Adrenal gland (tissue), 5 donors: ENCODE results near the gene ARHGAP31.

Experiments
- CTCF ChIP-seq, 6 experiments: fragments of 450-650 bp in 4 of 6; fragments of 200-600 bp in 2 of 6; sonication (generic) in 1 of 6; IDR thresholded peaks; 1 replicate in 5 of 6; 2 replicates in 1 of 6; pipeline versions ENCODE4 v1.5.1 to v1.8.0; 2016 to 2021; ENCODE audit warnings: antibody characterized with exemption in 6 of 6, mild to moderate bottlenecking in 2 of 6, moderate library complexity in 1 of 6
- POLR2A ChIP-seq, 2 donors: fragments of 450-650 bp; IDR thresholded peaks; one replicate each; pipeline ENCODE4 v1.6.1; 2017; ENCODE audit warnings: antibody characterized with exemption in 2 of 2, mild to moderate bottlenecking in 2 of 2, moderate library complexity in 1 of 2
- donor health status: DM: no; HTN: no; CAD: no.

DNA sequence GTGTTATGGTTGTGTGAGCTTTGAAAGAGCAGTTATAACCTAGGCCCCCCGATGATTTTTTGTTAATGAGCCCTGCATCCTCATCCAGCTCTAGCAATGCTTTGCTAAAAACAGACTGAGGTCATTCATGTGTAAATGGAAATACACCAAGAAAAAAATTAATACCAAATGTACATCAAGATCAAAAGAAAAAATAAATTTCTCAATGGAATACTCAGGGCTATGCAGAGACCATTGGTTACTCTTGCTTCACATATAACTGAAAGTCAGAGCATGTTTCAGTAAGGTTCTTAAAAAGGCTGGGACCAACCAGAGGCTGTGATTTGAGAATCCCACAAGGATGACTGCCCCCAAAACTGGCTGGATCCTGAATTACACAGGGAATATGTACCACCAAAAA, 48.0 kb downstream of the ARHGAP31 start:
- TF ChIP-seq CTCF (IDR thresholded peaks at IDR 0.05) = no peak
- no peak for TF ChIP-seq POLR2A (IDR thresholded peaks at IDR 0.05)
